ELF-1 (cell line): ENCODE data around the gene LZTR1.
"Not testable (repeated sequence)": the region's sequence is repeated elsewhere in the genome, so short reads cannot be mapped to it uniquely, and the experiment has no call there.

ENCODE experiments used
- DNase-seq: peaks from one replicate; pipeline ENCODE4 v3.0.0-alpha.2; 2016; ENCODE audit warnings: low read depth, low spot score

The LZTR1 gene

DNA sequence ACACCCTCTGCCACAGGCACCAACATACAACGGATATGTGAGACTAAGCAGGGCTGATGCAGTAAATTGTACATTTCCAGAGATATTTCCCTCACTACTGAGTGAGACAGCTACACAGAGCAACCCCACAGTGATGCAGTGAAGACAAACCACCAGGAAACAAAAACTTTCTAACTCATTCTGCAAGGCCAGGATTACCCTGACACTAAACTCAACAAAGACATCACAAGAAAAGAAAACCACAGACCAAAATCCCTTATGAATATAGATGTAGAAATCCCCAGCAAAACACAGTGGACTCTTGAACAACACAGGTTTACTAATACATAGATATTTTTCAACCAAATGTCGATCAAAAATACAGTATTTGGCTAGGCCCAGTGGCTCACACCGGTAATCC, 51.8 kb downstream of the LZTR1 start:
- no peak for DNase-seq

DNA sequence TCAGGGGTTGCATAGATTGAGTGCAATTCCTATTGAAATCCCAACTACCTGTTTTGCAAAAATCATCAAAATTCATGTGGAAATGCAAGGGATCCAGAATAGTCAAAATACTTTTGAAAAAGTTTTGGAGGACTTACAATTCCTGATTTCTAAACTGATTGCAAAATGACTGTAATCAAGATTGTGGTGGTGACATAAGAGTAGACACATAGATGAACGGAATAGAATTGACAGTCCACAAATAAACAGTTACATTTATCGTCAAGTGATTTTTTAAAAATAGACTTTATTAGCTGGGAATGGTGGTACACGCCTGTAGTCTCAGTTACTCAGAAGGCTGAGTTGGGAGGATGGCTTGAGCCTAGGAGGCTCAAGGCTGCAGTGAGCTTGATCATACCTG, 52.9 kb downstream of the LZTR1 start:
- no peak for DNase-seq

DNA sequence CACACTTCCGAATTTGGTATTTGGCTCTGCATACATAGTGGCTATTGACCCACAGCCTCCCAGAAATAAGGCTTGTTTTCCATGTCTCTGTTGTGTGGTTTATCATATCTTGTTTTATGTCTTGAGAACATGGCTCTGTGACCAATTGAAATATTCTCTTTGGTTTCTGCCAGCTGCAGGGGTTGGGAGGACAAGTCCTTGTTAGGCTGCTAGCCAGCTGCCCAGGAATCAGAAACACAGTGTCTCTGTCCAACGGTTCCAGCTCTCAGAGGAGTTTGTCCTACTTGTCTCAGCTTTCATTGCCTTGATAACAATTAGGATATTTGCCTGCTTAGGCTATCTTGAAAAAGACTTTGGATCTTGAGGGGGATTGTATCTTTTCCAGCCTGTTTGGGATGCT, 56.3 kb downstream of the LZTR1 start:
- DNase-seq, result no peak

DNA sequence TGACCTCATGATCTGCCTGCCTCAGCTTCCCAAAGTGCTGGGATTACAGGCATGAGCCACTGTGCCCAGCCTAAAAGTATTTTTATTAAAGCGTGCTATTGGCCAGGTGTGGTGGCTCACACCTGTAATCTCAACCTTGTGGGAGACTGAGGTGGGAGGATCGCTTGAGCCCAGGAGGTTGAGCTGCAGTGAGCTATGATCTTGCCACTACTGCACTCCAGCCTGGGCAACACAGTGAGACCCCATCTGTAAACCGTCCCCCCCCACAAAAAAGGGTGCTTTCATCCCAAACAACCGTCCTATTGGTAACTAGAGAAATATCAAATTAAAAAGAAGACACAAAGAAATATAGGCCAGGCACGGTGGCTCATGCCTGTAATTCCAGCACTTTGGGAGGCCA, 57.1 kb downstream of the LZTR1 start:
- DNase-seq, result not testable (repeated sequence)

DNA sequence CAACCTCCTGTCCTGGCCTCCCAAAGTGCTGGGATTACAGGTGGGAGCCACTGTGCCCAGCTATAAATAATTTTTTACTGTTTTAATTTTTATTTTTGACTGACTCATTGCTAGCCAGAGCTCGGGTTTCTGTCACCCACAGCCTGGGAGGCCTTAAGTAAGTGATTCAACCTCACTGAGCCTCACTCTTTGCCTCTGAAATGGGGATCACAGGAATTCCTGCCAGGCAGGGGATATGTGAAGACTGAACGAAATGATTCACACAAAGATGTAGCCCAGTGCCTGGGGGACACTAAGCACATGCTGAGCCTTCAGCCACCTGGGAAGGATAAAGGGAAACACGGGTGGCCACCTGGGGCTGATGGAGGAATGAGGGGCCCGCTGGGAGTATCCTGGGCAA, 59.8 kb downstream of the LZTR1 start:
- no peak for DNase-seq

DNA sequence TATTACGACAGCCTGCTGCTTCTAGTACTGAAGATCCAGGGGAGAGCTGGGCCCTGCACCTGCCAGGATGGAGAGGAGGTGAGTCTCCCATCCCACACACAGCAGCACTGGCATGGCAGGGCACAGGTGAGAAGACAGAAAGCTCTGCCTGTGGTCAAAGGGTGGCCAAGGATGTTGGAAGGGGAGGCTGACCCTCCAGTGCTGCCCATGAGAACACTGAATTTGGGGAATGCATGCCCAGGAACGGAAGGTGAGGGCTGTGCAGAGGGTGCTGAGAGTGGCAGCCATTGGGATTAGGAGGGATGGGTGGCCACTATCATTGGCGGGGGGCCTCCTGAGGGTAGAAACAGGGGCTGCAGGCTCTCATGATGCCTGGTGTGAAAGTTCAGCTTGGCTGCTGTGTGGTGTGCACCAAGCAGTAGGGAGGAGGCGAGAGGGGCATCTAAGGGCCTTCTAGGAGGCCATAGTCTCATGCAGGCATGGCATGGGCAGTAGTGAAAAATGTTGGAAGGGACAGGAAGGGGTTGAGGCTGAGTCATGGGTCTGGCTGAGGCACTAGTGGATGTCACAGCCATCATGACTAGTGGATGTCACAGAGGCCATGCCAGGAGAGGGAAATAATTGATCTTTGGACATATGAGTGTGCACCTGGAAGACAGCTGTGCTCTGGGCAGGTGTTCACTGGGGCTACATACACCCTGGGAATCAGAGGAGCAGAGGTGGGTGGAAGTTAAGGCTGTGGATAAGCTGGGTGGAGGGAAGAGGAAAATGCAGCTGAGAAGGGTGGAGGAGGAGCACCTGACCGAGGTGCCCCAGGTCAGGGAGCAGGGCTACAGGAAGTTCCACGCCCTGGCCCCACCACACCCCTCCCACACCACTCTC, 61.1 kb downstream of the LZTR1 start:
- DNase-seq, result no peak

DNA sequence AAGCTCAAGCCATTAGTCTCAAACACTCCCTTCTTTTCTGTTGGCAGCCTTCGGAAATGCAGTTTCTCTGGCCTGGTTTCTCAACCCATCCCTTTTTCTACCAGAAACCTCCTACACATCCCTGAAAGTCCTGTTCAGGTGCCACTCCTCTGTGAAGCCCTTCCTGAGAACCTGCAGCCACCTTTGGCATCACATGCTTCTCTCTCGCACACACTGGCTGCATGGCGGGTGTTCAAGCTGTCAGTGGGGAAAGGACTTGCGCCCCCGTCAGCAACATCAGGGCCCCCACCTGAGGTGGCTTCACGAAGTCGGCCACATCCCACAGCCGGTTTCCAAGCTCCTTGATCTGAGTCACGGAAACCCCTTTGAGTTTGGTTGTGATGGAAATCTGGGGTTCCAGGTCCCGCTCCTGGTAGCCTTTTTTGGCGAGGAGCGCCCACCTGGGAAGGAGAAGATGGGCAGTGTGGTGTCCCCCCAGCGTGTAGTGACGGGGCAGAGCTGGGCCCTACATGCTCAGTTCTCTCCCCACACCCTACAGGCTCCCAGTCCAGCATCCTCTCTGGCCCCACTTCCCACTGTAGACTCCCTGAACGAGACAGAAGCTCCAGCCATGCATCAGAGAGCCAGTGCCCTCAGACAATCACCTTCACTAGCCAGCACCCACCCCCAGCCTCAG, 61.9 kb downstream of the LZTR1 start:
- no peak for DNase-seq

DNA sequence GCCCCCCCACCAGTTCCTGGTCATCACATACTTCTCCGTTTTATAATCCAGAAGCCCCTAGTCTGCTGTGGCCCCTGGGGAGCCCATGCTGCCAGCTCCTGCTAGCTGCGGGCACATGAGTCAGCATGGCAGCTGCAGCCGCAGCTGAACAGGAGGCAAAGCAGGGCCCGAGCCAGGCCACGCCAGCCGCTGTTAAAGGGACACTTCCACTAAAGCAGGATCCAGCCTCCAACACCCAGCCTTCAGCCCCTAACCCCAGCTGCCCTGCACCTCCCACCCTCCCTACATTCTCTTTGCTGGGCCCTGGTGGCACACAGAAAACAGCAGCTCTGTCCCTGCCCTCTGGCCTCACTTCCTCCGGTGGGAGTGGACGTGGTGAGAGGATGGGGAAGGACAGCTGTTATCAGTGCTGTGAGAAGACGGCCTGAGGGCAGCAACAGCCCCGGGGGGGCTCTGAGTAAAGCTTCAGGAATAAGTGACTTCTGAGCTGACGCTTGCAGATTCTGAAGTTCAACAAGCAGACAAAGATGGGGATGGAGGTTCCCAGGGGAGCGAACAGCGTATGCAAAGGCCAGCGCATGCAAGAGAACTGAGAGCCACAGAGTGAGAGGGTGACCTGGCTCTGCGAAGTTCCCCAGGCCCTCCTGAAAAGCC, 63.0 kb downstream of the LZTR1 start:
- no peak for DNase-seq

DNA sequence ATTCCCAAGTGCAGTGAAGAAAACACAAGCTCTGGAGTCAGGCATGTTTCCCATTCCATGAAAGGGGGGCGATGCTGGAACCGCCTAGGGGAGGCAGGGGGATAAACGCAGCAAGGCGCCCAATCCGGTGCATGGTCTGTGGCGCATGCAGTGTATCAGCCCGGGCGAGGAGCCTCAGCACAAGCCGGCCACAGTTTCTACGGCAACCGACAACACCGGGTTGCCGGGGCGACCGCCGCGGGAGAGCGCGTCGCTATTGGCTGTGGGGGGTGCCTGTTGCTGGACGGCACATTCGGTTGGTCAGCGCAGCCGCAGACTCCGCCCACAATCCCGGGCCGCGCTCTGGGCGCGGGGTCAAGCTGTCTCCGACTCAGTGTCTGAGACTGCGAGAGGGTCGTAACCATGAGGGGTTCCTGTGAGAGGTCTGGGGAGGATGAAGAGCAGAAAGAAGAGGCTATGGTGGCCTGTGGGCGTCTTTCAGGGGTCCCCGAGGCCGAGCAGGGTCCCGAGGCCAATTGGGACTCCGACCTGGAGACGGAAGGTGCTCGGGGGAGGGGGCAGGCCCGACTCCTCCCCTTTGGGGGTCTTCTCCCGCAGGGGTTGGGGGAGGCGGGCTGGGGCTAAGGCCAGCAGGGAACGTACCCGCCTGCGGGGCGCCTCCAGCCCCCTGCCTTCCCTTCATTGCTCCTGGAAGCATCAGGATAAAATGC, 63.6 kb downstream of the LZTR1 start, which contains the start of gene LRRC74B:
Gene LRRC74B (plus strand): TSS at position 362 of the 710 bp plus-strand sequence. CDS start 41 bp downstream, at position 403.
- peak; percentile 98 for DNase-seq

DNA sequence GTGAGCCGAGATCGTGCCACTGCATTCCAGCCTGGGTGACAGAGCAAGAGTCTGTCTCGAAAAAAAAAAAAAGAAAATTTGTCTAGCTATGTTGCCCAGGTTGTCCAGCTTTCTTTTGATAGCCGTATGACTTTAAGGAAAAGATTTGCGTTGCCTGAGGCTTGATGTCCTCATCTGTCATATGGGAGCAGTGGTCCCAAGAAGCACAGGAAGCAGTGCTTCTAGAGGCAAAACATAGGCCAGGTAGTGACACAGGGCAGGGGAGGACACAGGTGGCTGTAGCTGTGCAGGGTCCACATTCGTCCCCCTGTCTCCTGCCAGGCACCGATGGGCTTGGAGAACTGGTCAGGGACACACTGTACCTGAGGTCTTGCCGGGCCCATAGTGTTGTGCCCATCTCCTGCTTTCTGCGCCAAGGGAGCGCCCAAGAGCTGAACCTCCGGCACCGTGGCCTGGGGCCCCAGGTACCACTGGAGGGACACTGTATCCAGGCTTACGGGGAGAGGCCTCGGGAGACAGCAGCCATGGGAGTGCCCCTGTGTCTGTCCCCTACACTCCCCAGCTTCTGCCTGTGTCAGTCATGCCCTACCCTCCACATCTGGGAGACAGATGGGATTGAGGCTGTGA, 65.1 kb downstream of the LZTR1 start:
- DNase-seq, result no peak

DNA sequence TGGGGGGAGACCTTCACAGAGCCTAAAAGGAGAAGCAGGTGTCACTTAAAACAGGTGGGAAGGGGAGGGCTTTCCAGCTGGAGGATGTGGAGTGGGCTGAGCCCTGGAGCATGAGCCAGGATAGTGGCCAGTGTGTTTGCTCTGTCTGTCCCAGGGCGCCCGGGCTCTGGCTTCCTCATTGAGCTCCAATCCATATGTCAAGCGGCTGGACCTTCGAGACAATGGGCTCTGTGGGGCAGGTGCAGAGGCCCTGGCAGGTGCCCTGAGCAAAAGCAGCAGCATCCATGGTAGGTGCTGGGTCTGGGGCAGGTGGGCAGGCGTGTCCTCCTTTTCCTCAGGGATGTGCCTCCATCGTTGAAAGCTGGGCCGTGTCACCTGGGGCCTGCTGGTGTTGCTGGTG, 65.6 kb downstream of the LZTR1 start:
- no peak for DNase-seq

DNA sequence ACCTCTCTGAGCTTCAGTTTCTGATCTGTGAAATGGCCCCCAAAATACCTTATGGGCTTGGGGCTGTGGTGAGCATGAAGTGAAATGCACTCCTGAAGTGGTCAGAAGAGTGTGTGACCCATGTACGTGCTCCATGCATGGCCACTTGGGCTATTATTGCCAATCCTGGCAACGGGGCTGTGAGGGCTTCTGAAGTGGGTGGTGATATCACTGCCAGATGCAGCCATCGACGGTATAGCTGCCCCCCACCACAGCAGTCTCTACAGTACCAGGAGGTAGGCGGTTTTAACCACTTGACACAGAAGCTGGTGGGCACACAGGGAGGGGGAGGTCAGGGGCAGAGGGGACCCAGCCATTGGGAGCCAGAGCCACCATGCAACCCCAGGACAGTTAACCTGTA, 66.4 kb downstream of the LZTR1 start:
- not testable (repeated sequence) for DNase-seq
